ENCODE measurements around the gene CEBPA. TPM values are rescaled to one million over a fixed set of nuclear protein-coding genes. Genes with fewer than 3 reads are reported as not detected.

CEBPA gene
- polyA plus RNA-seq, 2 donors, result 14.1 to 19.4 TPM

- no peak overlapping the region for H3K27ac ChIP-seq (ENCODE audit: low read depth in 2 of 2, low read length in 1 of 2)
- no peaks in the 10 kb centered on the region for H3K27me3 ChIP-seq (ENCODE audit: control insufficient read depth in 1 of 2, insufficient read depth in 2 of 2, low read length in 2 of 2)
- H3K4me3 ChIP-seq (ENCODE audit: low read depth in 1 of 2, low read length in 2 of 2), result no peak overlapping the region
- WGBS, 2 donors, result 54% methylated on average over 14 of the region's 14 CpGs
- H3K9me3 ChIP-seq (ENCODE audit: control insufficient read depth in 2 of 2, insufficient read depth in 1 of 2, low read depth in 1 of 2, low read length in 1 of 2), result no peaks in the 10 kb centered on the region
- H3K4me1 ChIP-seq (ENCODE audit: control insufficient read depth in 2 of 2, insufficient read depth in 2 of 2, low read length in 1 of 2), result peaks cover 3 to 18% of the 10 kb centered on the region in 2 donors
- no peaks in the 10 kb centered on the region for H3K36me3 ChIP-seq (ENCODE audit: control insufficient read depth in 2 of 2, insufficient read depth in 2 of 2, low read length in 1 of 2)
Measured at GRCh38 chr19:33282036-33282671, 20.2 kb downstream of the CEBPA start.

GRCh38 chr19:33281296-33281926, 20.9 kb downstream of the CEBPA start:
- no peak overlapping the region for H3K4me3 ChIP-seq (ENCODE audit: low read depth in 1 of 2, low read length in 2 of 2)
- peaks cover 3 to 18% of the 10 kb centered on the region in 2 donors for H3K4me1 ChIP-seq (ENCODE audit: control insufficient read depth in 2 of 2, insufficient read depth in 2 of 2, low read length in 1 of 2)
- 62 to 68% methylated on average over 22 of the region's 22 CpGs for WGBS, 2 donors
- no peaks in the 10 kb centered on the region for H3K9me3 ChIP-seq (ENCODE audit: control insufficient read depth in 2 of 2, insufficient read depth in 1 of 2, low read depth in 1 of 2, low read length in 1 of 2)
- no peaks in the 10 kb centered on the region for H3K36me3 ChIP-seq (ENCODE audit: control insufficient read depth in 2 of 2, insufficient read depth in 2 of 2, low read length in 1 of 2)
- H3K27ac ChIP-seq (ENCODE audit: low read depth in 2 of 2, low read length in 1 of 2), result no peak overlapping the region
- no peaks in the 10 kb centered on the region for H3K27me3 ChIP-seq (ENCODE audit: control insufficient read depth in 1 of 2, insufficient read depth in 2 of 2, low read length in 2 of 2)

DNA sequence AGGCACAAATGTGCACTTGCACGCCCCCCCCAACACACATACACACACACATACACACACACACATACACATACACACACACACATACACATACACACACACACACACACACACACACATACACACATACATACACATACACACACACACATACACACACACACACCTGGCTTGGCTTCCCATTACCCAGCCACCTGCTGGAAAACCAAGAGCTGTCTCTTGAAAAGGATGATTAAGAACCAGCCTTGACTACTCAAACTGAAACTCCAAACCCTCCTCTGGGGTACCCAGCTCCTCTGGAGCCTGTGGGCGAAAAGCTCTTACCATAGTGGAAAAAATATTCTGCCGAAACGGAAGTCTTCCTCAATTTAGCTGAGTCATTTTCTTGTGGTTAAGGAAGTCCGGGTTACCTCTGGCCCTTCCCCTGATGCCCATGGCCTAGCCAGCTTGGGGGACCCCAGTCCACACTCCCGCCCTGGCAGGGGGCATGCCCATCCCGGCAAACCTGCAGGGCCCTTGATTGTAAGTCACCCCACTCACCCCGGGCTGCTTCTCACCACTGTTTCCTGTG, 21.9 kb downstream of the CEBPA start:
- H3K4me1 ChIP-seq (ENCODE audit: control insufficient read depth in 2 of 2, insufficient read depth in 2 of 2, low read length in 1 of 2), result peaks cover 3 to 18% of the 10 kb centered on the region in 2 donors
- 66 to 68% methylated on average over 8 of the region's 8 CpGs for WGBS, 2 donors
- no peaks in the 10 kb centered on the region for H3K36me3 ChIP-seq (ENCODE audit: control insufficient read depth in 2 of 2, insufficient read depth in 2 of 2, low read length in 1 of 2)
- H3K9me3 ChIP-seq (ENCODE audit: control insufficient read depth in 2 of 2, insufficient read depth in 1 of 2, low read depth in 1 of 2, low read length in 1 of 2), result no peaks in the 10 kb centered on the region
- no peak overlapping the region for H3K27ac ChIP-seq (ENCODE audit: low read depth in 2 of 2, low read length in 1 of 2)
- no peak overlapping the region for H3K4me3 ChIP-seq (ENCODE audit: low read depth in 1 of 2, low read length in 2 of 2)
- no peaks in the 10 kb centered on the region for H3K27me3 ChIP-seq (ENCODE audit: control insufficient read depth in 1 of 2, insufficient read depth in 2 of 2, low read length in 2 of 2)

- WGBS, 2 donors, result 86 to 89% methylated on average over 17 of the region's 17 CpGs
- no peak overlapping the region for H3K4me3 ChIP-seq (ENCODE audit: low read depth in 1 of 2, low read length in 2 of 2)
- no peaks in the 10 kb centered on the region for H3K27me3 ChIP-seq (ENCODE audit: control insufficient read depth in 1 of 2, insufficient read depth in 2 of 2, low read length in 2 of 2)
- no peaks in the 10 kb centered on the region for H3K9me3 ChIP-seq (ENCODE audit: control insufficient read depth in 2 of 2, insufficient read depth in 1 of 2, low read depth in 1 of 2, low read length in 1 of 2)
- peaks cover 3 to 23% of the 10 kb centered on the region in 2 donors for H3K4me1 ChIP-seq (ENCODE audit: control insufficient read depth in 2 of 2, insufficient read depth in 2 of 2, low read length in 1 of 2)
- H3K27ac ChIP-seq (ENCODE audit: low read depth in 2 of 2, low read length in 1 of 2), result no peak overlapping the region
- no peaks in the 10 kb centered on the region for H3K36me3 ChIP-seq (ENCODE audit: control insufficient read depth in 2 of 2, insufficient read depth in 2 of 2, low read length in 1 of 2)
Measured at GRCh38 chr19:33279430-33280350, 22.6 kb downstream of the CEBPA start.

DNA sequence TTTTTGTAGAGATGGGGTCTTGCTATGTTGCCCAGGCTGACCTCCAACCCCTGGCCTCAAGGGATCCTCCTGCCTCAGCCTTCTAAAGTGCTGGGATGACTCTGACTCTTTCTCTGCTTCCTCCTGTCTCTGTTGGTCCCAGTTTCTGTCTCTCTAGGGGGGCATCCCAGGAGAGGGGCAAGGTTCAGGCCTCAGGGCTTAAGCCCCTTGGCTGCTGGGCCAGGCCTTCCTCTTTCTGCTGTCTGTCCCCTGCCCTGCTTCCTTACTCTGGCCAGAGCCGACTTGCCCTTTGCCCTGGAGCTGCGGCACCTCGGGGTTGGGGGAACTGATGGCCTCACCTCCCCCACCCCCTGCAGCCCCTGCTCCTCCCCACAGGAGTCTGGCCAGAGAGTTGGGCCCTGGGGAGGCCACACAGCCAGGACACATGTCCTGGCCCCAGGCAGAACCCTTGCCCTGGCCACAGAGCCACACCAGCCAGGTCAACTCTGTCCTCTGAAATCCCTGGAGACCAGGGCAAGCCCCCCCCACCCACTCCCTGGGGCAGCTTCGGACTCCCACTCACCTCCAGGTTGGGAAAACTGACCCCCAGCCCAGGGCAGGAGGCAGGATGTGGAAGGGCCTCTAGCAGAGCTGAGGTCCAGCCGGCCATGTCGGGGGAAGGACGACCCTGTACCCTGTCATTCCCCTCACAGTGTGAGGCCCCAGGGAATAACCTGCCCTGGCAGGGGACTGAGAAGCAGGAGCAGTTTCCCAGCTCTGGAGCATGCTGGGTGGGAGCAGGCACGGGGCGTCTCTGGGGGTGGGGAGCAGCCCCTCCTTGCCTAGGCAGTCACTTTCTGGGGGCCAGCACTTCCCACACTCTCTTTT, 23.7 kb downstream of the CEBPA start:
- Histone ChIP-seq H3K27me3 (ENCODE audit: control insufficient read depth in 1 of 2, insufficient read depth in 2 of 2, low read length in 2 of 2) (no peaks in the 10 kb centered on the region), H3K36me3 (ENCODE audit: control insufficient read depth in 2 of 2, insufficient read depth in 2 of 2, low read length in 1 of 2) (no peaks in the 10 kb centered on the region), H3K9me3 (ENCODE audit: control insufficient read depth in 2 of 2, insufficient read depth in 1 of 2, low read depth in 1 of 2, low read length in 1 of 2) (peaks cover 0 to 2% of the 10 kb centered on the region in 2 donors), H3K27ac (ENCODE audit: low read depth in 2 of 2, low read length in 1 of 2) (no peak overlapping the region), H3K4me3 (ENCODE audit: low read depth in 1 of 2, low read length in 2 of 2) (no peak overlapping the region), H3K4me1 (ENCODE audit: control insufficient read depth in 2 of 2, insufficient read depth in 2 of 2, low read length in 1 of 2) (peaks cover 7 to 34% of the 10 kb centered on the region in 2 donors)
- WGBS, 2 donors, result 79 to 83% methylated on average over 9 of the region's 9 CpGs

DNA sequence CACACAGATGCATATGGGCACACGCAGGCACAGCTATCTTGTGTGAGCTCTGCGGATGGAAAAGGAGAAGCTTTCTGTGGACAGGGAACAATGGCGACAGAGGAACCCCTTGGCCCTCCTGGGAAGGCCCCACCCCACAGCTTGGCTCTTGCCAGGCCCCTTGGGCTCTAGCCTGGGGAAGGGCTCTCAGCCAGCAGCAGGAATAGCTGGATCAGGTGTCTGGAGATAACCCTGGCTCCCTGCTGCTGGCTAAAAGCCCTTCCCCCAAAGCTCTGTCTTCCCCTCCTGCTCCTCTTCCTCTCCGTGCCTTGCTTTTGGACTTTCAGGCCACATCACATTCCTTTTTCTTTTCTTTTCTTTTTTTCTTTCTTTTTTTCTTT, 24.3 kb downstream of the CEBPA start:
- Histone ChIP-seq H3K9me3 (ENCODE audit: control insufficient read depth in 2 of 2, insufficient read depth in 1 of 2, low read depth in 1 of 2, low read length in 1 of 2) (peaks cover 0 to 2% of the 10 kb centered on the region in 2 donors), H3K27me3 (ENCODE audit: control insufficient read depth in 1 of 2, insufficient read depth in 2 of 2, low read length in 2 of 2) (no peaks in the 10 kb centered on the region), H3K4me1 (ENCODE audit: control insufficient read depth in 2 of 2, insufficient read depth in 2 of 2, low read length in 1 of 2) (peaks cover 7 to 40% of the 10 kb centered on the region in 2 donors), H3K27ac (ENCODE audit: low read depth in 2 of 2, low read length in 1 of 2) (no peak overlapping the region), H3K36me3 (ENCODE audit: control insufficient read depth in 2 of 2, insufficient read depth in 2 of 2, low read length in 1 of 2) (no peaks in the 10 kb centered on the region), H3K4me3 (ENCODE audit: low read depth in 1 of 2, low read length in 2 of 2) (no peak overlapping the region)
- 86 to 88% methylated on average over 4 of the region's 4 CpGs for WGBS, 2 donors

GRCh38 chr19:33277434-33277833, 24.9 kb downstream of the CEBPA start:
- H3K4me3 ChIP-seq (ENCODE audit: low read depth in 1 of 2, low read length in 2 of 2), result no peak overlapping the region
- H3K4me1 ChIP-seq (ENCODE audit: control insufficient read depth in 2 of 2, insufficient read depth in 2 of 2, low read length in 1 of 2), result peaks cover 7 to 42% of the 10 kb centered on the region in 2 donors
- H3K9me3 ChIP-seq (ENCODE audit: control insufficient read depth in 2 of 2, insufficient read depth in 1 of 2, low read depth in 1 of 2, low read length in 1 of 2), result peaks cover 0 to 2% of the 10 kb centered on the region in 2 donors
- H3K27me3 ChIP-seq (ENCODE audit: control insufficient read depth in 1 of 2, insufficient read depth in 2 of 2, low read length in 2 of 2), result no peaks in the 10 kb centered on the region
- no peak overlapping the region for H3K27ac ChIP-seq (ENCODE audit: low read depth in 2 of 2, low read length in 1 of 2)
- WGBS, 2 donors, result 90 to 92% methylated on average over 11 to 12 of the region's 12 CpGs
- no peaks in the 10 kb centered on the region for H3K36me3 ChIP-seq (ENCODE audit: control insufficient read depth in 2 of 2, insufficient read depth in 2 of 2, low read length in 1 of 2)

DNA sequence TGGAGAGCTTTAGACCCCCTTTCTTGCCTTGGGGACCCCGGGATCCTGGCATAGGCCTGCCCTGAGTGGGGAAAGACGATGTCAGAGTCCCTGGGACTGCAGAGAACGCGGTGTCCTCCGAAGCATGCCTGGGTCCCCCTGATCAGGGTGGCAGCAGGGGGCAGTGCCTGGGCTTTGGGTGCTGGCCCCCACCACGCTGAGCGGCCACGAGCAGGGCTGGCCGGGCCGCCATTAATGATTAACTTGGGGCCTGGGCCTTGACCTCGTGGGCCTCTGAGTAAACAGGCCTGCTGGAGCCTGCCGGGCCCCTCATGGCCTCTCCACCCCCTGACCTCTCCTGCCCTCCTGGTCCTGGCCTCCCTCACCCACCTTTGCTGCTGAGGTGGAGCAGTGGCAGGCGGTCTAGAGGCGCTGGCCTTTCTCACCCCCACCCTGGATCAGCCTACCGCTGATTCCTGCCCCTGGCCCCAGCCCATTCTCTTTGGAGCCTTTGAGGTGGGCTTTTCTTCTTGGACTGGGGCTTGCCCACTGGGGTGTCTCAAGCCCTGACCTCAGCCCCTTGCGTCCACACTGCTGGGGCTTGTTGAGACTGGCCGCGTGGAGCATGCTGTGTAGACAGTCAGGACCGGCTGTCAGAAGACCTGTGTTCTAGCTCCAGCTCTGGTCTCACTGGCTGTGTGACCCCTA, 26.3 kb downstream of the CEBPA start:
- Histone ChIP-seq H3K4me1 (ENCODE audit: control insufficient read depth in 2 of 2, insufficient read depth in 2 of 2, low read length in 1 of 2) (peaks cover 7 to 36% of the 10 kb centered on the region in 2 donors), H3K27ac (ENCODE audit: low read depth in 2 of 2, low read length in 1 of 2) (no peak overlapping the region), H3K36me3 (ENCODE audit: control insufficient read depth in 2 of 2, insufficient read depth in 2 of 2, low read length in 1 of 2) (no peaks in the 10 kb centered on the region), H3K27me3 (ENCODE audit: control insufficient read depth in 1 of 2, insufficient read depth in 2 of 2, low read length in 2 of 2) (no peaks in the 10 kb centered on the region), H3K9me3 (ENCODE audit: control insufficient read depth in 2 of 2, insufficient read depth in 1 of 2, low read depth in 1 of 2, low read length in 1 of 2) (peaks cover 0 to 2% of the 10 kb centered on the region in 2 donors), H3K4me3 (ENCODE audit: low read depth in 1 of 2, low read length in 2 of 2) (no peak overlapping the region)
- 94% methylated on average over 15 to 19 of the region's 19 CpGs for WGBS, 2 donors

Measured in esophagus (tissue), 2 donors.